HEK293 (cell line): ENCODE results near the gene AP2M1.

Experiments
- CTCF ChIP-seq: fragments of 450-650 bp; formaldehyde crosslinking; IDR thresholded peaks from 2 replicates; pipeline ENCODE4 v1.5.1; 2016; ENCODE audit warnings: missing biosample characterization, missing genetic modification characterization
- FEZF1 ChIP-seq: fragments of 450-650 bp; formaldehyde crosslinking; IDR thresholded peaks from 2 replicates; pipeline ENCODE4 v1.5.1; 2016; ENCODE audit warnings: missing biosample characterization, missing genetic modification characterization
- GLI2 ChIP-seq: fragments of 450-650 bp; formaldehyde crosslinking; IDR thresholded peaks from 2 replicates; pipeline ENCODE4; 2017; ENCODE audit warnings: missing biosample characterization, missing genetic modification characterization, low read depth, borderline replicate concordance
- KLF9 ChIP-seq: fragments of 450-650 bp; formaldehyde crosslinking; IDR thresholded peaks from 2 replicates; pipeline ENCODE4 v1.5.1; 2016; ENCODE audit warnings: missing biosample characterization, missing genetic modification characterization, low read depth
- PBX3 ChIP-seq: sonication (generic); formaldehyde crosslinking; IDR thresholded peaks from 2 replicates; pipeline ENCODE4 v1.8.1; 2022; ENCODE audit warnings: mild to moderate bottlenecking, moderate library complexity, missing genetic modification reagents
- ZBTB21 ChIP-seq: fragments of 450-650 bp; formaldehyde crosslinking; IDR thresholded peaks from 2 replicates; pipeline ENCODE4 v1.5.1; 2017; ENCODE audit warnings: missing biosample characterization, missing genetic modification characterization
- ZEB2 ChIP-seq: fragments of 450-650 bp; formaldehyde crosslinking; IDR thresholded peaks from 2 replicates; pipeline ENCODE4 v1.5.1; 2016; ENCODE audit warnings: missing biosample characterization, missing genetic modification characterization
- ZNF155 ChIP-seq: fragments of 450-650 bp; formaldehyde crosslinking; IDR thresholded peaks from 2 replicates; pipeline ENCODE4 v1.5.1; 2016; ENCODE audit warnings: missing biosample characterization, missing genetic modification characterization
- ZNF174 ChIP-seq: fragments of 450-650 bp; formaldehyde crosslinking; IDR thresholded peaks from 2 replicates; pipeline ENCODE4 v1.5.0; 2017; ENCODE audit warnings: missing biosample characterization, mild to moderate bottlenecking, missing genetic modification characterization
- ZNF24 ChIP-seq: fragments of 450-650 bp; formaldehyde crosslinking; IDR thresholded peaks from 2 replicates; pipeline ENCODE4 v1.5.1; 2016; ENCODE audit warnings: missing biosample characterization, missing genetic modification characterization
- ZNF449 ChIP-seq: fragments of 450-650 bp; formaldehyde crosslinking; IDR thresholded peaks from 2 replicates; pipeline ENCODE4 v1.5.1; 2017; ENCODE audit warnings: missing biosample characterization, mild to moderate bottlenecking, missing genetic modification characterization, moderate library complexity
- ZSCAN5A ChIP-seq: fragments of 450-650 bp; formaldehyde crosslinking; IDR thresholded peaks from 2 replicates; pipeline ENCODE4 v1.5.1; 2016; ENCODE audit warnings: missing biosample characterization, missing genetic modification characterization

- TF ChIP-seq GLI2 (tag by site-specific recombination) (no peak), ZSCAN5A (tag by site-specific recombination) (no peak), CTCF (tag by site-specific recombination) (no peak), ZBTB21 (no peak), ZNF174 (tag by site-specific recombination) (no peak), ZEB2 (tag by site-specific recombination) (no peak), KLF9 (tag by site-specific recombination) (no peak), PBX3 (CRISPR knock-in tag) (no peak), FEZF1 (tag by site-specific recombination) (no peak), ZNF449 (tag by site-specific recombination) (no peak), ZNF155 (no peak), ZNF24 (no peak)
These were observed 4.0 kb downstream of the AP2M1 start for GRCh38 chr3:184178521-184179138.
